Measurements from ENCODE around the gene ERVW-1. TPM values are rescaled to one million over a fixed set of nuclear protein-coding genes. Genes with fewer than 3 reads are reported as not detected.

Gene ERVW-1
- total and polyA plus RNA-seq, 4 donors, result 0.11 to 1.8 (median 1.7) TPM; not detected in 1

Other genes with a start within 250 kb of the ERVW-1 start
- gene KRIT1, start 232.0 kb downstream of the ERVW-1 start, total RNA-seq, result 10 to 100 TPM; 57.9 to 72.5 TPM
- gene KRIT1, start 232.0 kb downstream of the ERVW-1 start, polyA plus RNA-seq (ENCODE audit: insufficient read length in 2 of 2), result 10 to 100 TPM; 26.1 to 26.8 TPM
- 10 to 100 TPM; 73.0 to 81.6 TPM for gene ANKIB1, start 232.0 kb downstream of the ERVW-1 start, total RNA-seq
- 10 to 100 TPM; 42.2 to 61.9 TPM for gene ANKIB1, start 232.0 kb downstream of the ERVW-1 start, polyA plus RNA-seq (ENCODE audit: insufficient read length in 2 of 2)
- gene GATAD1, start 30.5 kb downstream of the ERVW-1 start, total RNA-seq, result 10 to 100 TPM; 38.7 to 43.2 TPM
- 10 to 100 TPM; 27.6 to 39.8 TPM for gene GATAD1, start 30.5 kb downstream of the ERVW-1 start, polyA plus RNA-seq (ENCODE audit: insufficient read length in 2 of 2)
- 10 to 100 TPM; 27.3 to 46.4 TPM for gene PEX1, start 50.6 kb upstream of the ERVW-1 start, total RNA-seq
- 10 to 100 TPM; 31.6 to 40.5 TPM for gene PEX1, start 50.6 kb upstream of the ERVW-1 start, polyA plus RNA-seq (ENCODE audit: insufficient read length in 2 of 2)
- gene RBM48, start 50.8 kb upstream of the ERVW-1 start, total RNA-seq, result 10 to 100 TPM; 15.9 to 20.6 TPM
- gene RBM48, start 50.8 kb upstream of the ERVW-1 start, polyA plus RNA-seq (ENCODE audit: insufficient read length in 2 of 2), result 10 to 100 TPM; 17.6 to 18.6 TPM
- gene FAM133B, start 112.4 kb upstream of the ERVW-1 start, total RNA-seq, result 10 to 100 TPM; 33.1 to 33.7 TPM
- gene FAM133B, start 112.4 kb upstream of the ERVW-1 start, polyA plus RNA-seq (ENCODE audit: insufficient read length in 2 of 2), result 10 to 100 TPM; 31.3 to 32.9 TPM

Data from spinal cord (tissue), 4 donors.